Measurements from ENCODE around the gene EIF4EBP2. TPM values are rescaled to one million over a fixed set of nuclear protein-coding genes. Genes with fewer than 3 reads are reported as not detected.

The EIF4EBP2 gene
- total and polyA plus RNA-seq, 11 donors: 20.6 to 150 (median 85.8) TPM

DNA sequence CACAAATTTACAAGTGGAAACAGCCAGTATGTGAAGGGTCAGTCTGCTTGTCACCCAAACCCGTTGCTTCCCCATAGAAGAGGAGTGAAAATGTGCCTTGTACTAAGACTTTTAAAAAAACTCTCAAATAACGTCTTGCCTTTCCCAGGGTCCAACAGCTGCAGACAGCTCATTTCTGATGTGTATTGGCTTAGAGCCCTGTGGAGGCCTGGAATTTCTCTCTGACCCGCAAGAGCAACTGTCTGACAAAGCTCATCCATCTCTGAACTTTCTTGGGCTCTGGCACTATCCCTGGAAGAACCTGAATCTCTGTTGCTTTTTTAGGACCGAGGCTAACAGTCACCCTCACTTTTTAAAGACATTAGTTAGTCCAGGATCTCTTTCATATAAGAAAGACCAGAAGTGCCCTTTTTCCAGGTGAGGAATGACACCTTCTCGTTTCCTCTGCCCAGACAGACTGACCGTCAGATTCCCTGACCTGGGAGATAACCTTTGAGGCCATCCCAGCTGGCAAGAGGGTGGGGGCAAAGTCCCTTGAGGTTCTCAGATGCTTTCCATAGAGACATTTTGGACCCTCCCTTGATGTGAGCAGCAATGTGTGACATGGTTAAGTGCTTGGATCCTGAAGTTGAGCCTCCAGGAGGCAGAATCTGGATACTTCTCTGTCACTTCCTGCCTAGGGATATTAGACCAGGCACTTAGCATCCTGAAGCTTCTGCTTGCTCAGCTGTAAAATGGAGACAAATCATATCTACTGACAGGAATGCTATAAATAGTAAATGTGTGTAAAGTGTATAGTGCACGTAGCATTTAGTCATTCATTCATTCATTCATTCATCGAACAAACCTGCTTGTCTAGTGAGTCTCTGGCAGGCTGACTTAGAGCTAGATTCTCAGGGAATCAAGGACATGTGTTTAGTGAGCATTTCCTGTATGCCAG, 42.0 kb downstream of the EIF4EBP2 start:
- no peaks in the 10 kb centered on the region for H3K9me3 ChIP-seq
- H3K36me3 ChIP-seq: no peaks in the 10 kb centered on the region
- peak in 3 of 4 donors; percentile 9 to 65 (median 49) for ATAC-seq
- intact Hi-C loops (cut with DNase I): loop anchor here in 1 of 10 donors (10.0 kb wide), 1 partner anchor 229 kb away; the partner anchor contains the start of gene ADAMTS14
- peak overlapping the region in 2 of 12 donors; percentile 30 to 33 for H3K27ac ChIP-seq
- no peak for TF ChIP-seq POLR2A (IDR thresholded peaks at IDR 0.05)
- TF ChIP-seq, protein P1, sequence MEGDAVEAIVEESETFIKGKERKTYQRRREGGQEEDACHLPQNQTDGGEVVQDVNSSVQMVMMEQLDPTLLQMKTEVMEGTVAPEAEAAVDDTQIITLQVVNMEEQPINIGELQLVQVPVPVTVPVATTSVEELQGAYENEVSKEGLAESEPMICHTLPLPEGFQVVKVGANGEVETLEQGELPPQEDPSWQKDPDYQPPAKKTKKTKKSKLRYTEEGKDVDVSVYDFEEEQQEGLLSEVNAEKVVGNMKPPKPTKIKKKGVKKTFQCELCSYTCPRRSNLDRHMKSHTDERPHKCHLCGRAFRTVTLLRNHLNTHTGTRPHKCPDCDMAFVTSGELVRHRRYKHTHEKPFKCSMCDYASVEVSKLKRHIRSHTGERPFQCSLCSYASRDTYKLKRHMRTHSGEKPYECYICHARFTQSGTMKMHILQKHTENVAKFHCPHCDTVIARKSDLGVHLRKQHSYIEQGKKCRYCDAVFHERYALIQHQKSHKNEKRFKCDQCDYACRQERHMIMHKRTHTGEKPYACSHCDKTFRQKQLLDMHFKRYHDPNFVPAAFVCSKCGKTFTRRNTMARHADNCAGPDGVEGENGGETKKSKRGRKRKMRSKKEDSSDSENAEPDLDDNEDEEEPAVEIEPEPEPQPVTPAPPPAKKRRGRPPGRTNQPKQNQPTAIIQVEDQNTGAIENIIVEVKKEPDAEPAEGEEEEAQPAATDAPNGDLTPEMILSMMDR (IDR thresholded peaks at IDR 0.05): no peak
- DNase-seq: no peak
- no peak overlapping the region for H3K4me3 ChIP-seq
- peaks cover 0 to 25% (median 7%) of the 10 kb centered on the region in 12 donors for H3K4me1 ChIP-seq
- 47 to 57% (median 57%) methylated on average over 8 of the region's 8 CpGs for WGBS, 4 donors
- peaks cover 0 to 21% (median 14%) of the 10 kb centered on the region in 9 donors for H3K27me3 ChIP-seq

DNA sequence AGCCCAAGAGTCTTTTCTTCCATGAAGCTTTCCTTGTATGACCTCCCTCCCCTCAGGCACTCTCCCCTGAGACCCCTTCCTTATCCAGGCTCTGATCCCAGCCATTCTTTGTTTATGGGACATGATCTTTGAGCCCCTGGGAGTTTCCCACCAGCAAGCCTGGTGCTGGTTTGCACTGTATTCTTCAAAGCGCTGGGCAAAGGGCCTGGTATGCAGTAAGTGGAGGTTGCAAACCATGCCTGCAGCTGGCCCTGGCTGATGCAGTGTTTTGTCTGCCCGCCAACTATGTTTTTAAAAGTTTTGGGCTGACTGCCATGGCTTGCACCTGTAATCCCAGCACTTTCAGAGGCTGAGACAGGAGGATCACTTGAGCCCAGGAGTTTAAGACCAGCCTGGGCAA, 44.3 kb downstream of the EIF4EBP2 start:
- ATAC-seq (no peak), DNase-seq (peak in 1 of 5 donors; percentile 2)
- Histone ChIP-seq H3K36me3 (no peaks in the 10 kb centered on the region), H3K27ac (no peak overlapping the region), H3K4me1 (peaks cover 0 to 18% (median 4%) of the 10 kb centered on the region in 12 donors), H3K27me3 (peaks cover 0 to under 1% (median 0%) of the 10 kb centered on the region in 9 donors), H3K4me3 (no peak overlapping the region), H3K9me3 (no peaks in the 10 kb centered on the region)
- TF ChIP-seq, protein P1 (IDR thresholded peaks at IDR 0.05): no peak
- TF ChIP-seq POLR2A (IDR thresholded peaks at IDR 0.05): no peak
- WGBS, 4 donors: 65 to 69% (median 68%) methylated on average over 2 of the region's 2 CpGs
- intact Hi-C loops (cut with DNase I): loop anchor here in 1 of 10 donors (10.0 kb wide), 1 partner anchor 227 kb away; the partner anchor contains the start of gene ADAMTS14

DNA sequence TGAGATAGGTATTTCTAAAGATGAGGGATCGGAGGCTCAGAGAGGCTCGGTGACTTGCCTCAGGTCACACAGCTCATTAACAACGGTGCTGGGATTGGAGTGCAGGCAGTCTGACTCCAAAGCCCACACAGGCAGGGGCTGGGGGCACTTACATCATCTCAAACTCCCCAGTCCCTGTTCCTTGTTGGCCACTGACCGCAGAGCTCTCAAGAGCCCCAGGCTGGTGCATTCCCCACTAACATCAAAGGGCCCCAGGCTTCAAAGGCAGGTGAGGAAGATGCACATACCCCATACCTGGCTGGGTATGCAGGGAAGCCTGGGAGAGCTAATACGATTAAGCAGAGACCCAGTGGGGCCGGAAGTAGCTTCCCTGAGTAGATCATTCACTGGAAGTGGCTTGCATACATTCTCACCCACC, 51.3 kb downstream of the EIF4EBP2 start:
- intact Hi-C loops (cut with DNase I): loop anchor here in 2 of 10 donors (5.0 kb wide), 2 partner anchors 233 to 427 kb away; no protein-coding TSS in a partner anchor
- Histone ChIP-seq H3K27ac (no peak overlapping the region), H3K4me1 (peaks cover 0 to 23% (median 14%) of the 10 kb centered on the region in 12 donors), H3K4me3 (no peak overlapping the region), H3K27me3 (peaks cover 0 to 17% (median 0%) of the 10 kb centered on the region in 9 donors), H3K9me3 (no peaks in the 10 kb centered on the region), H3K36me3 (no peaks in the 10 kb centered on the region)
- TF ChIP-seq, protein P1 (IDR thresholded peaks at IDR 0.05): no peak
- no peak for TF ChIP-seq POLR2A (IDR thresholded peaks at IDR 0.05)
- DNase-seq (no peak), ATAC-seq (no peak)
- WGBS, 4 donors: 75 to 82% (median 79%) methylated on average over 5 to 6 of the region's 6 CpGs

DNA sequence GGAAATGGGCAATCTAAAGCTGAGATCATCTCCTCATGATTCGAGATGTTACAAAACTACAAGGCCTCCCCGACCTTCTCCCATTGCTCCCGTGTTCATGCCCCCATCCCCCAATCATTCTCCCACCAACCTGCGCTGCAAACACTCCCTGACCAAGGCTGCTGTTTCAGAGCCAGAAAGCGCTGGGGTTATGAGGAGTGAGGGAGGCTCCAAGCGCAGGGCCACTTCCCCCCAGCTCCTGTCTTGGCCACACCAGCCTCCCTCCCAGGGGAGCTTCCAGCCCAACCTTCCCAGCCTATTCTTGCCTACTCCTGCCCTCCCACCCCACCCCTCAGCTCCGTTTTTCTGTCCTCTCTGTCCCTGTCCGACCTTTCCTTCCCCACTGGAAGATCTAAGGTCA, 52.2 kb downstream of the EIF4EBP2 start:
- H3K4me1 ChIP-seq: peaks cover 0 to 25% (median 14%) of the 10 kb centered on the region in 12 donors
- intact Hi-C loops (cut with DNase I): loop anchor here in 2 of 10 donors (5.0 kb wide), 2 partner anchors 234 to 426 kb away; no protein-coding TSS in a partner anchor
- no peak overlapping the region for H3K27ac ChIP-seq
- no peaks in the 10 kb centered on the region for H3K36me3 ChIP-seq
- no peaks in the 10 kb centered on the region for H3K9me3 ChIP-seq
- no peak overlapping the region for H3K4me3 ChIP-seq
- ATAC-seq (no peak), DNase-seq (no peak)
- H3K27me3 ChIP-seq: peaks cover 0 to 17% (median 0%) of the 10 kb centered on the region in 9 donors
- TF ChIP-seq, protein P1 (IDR thresholded peaks at IDR 0.05): no peak
- no peak for TF ChIP-seq POLR2A (IDR thresholded peaks at IDR 0.05)
- WGBS, 4 donors: 68 to 73% (median 70%) methylated on average over 8 of the region's 8 CpGs
